Activated naive CD4-positive, alpha-beta T cell treated with anti-CD3 and anti-CD28 coated beads, Interleukin-2, amount 50 U/mL, for 72 hours (primary cell): ENCODE data around the gene ADGRA1. TPM values are rescaled to one million over a fixed set of nuclear protein-coding genes. Genes with fewer than 3 reads are reported as not detected.
"Not testable (repeated sequence)": the region's sequence is repeated elsewhere in the genome, so short reads cannot be mapped to it uniquely, and the experiment has no call there.

Experiments
- ATAC-seq, 2 donors: fragments of 150-1000 bp; cut with Tn5 transposase; 2 replicates each; pipeline ENCODE4 v1.10.0; 2021; ENCODE audit warnings: mild to moderate bottlenecking in 2 of 2, moderate library complexity in 2 of 2
- DNase-seq, 2 donors: peaks; one replicate each; pipeline ENCODE4 v3.0.0; 2021 to 2022; ENCODE audit warnings: low spot score in 2 of 2
- H3K27ac Mint-ChIP-seq, 2 donors: one replicate each; pipeline ENCODE4 v1.8.0; 2022; ENCODE audit warnings: mild to moderate bottlenecking in 2 of 2, mixed read lengths in 2 of 2
- H3K36me3 Mint-ChIP-seq, 2 donors: one replicate each; pipeline ENCODE4 v1.8.0; 2022; ENCODE audit warnings: mixed read lengths in 2 of 2
- H3K9me3 Mint-ChIP-seq, 2 donors: one replicate each; pipeline ENCODE4 v1.8.0; 2022; ENCODE audit warnings: mixed read lengths in 2 of 2
- total RNA-seq, 2 donors: library from RNA; stranded (reverse); gene quantifications; one replicate each; pipeline ENCODE4 v1.2.3, GENCODE V29; 2022

ADGRA1 gene
- total RNA-seq, 2 donors from 2014 or later: not detected

DNA sequence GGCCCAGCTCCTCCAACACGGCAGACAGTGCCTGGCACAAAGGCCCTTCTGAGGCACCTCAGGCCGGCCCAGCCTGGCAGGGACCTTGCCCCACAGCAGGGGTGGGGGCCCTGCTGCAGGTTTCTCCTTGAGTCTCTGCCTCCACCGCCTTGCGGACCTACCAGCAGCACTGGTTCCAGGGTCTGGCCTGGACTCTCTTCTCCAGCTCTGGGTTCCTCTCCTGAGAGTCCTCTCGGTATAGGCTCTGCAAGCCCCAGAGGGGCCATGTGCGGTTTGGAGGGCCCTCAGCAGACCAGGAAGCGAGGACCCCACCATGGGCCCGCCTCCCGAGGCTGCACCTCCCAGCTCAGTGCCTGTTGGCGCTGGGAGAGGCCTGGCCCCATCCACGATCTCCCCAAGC lies 38.1 kb upstream of the ADGRA1 start:
- DNase-seq: no peak
- no peak overlapping the region for H3K27ac Mint-ChIP-seq
- ATAC-seq: no peak
- no peaks in the 10 kb centered on the region for H3K36me3 Mint-ChIP-seq
- no peaks in the 10 kb centered on the region for H3K9me3 Mint-ChIP-seq

DNA sequence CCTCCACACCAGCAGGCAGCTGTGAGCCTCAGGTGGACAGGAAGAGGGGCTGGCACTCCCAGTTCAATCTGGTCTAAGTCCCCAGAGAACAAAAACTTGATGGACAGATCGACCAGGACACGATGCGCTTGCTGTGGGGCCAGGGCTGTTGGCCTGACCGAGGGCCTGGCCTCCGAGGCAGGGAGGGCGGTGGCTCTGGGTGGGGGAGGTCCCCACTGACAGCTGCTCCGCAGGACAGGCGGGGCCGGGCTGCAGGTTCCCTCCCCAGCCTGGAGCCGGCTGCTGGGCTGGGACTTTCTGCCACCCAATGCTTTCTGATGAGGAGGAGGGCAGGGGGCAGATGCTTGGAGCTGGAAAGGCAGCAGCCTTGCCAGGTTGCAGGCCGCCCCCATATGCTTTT lies 37.4 kb upstream of the ADGRA1 start:
- DNase-seq (no peak), ATAC-seq (no peak)
- no peaks in the 10 kb centered on the region for H3K9me3 Mint-ChIP-seq
- no peaks in the 10 kb centered on the region for H3K36me3 Mint-ChIP-seq
- H3K27ac Mint-ChIP-seq: no peak overlapping the region

DNA sequence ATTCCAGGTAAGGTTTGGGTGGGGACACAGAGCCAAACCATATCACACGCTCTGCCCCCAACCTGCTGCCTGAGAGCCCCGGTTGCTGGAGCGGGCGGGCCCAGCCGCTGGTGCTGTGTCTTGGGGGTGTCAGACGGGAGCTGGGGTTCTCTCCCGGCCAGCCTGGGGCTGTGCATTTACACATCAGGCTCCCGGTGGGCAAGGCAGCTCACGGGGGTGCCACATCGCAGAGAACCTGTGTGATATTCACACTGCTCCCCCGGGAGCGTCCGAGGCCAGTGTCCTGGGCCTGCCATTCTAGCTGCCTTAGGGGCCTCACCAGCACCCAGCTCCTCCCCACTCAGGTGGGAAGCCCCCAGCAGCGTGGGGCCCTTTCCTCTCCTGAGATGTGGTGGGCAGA lies 35.6 kb upstream of the ADGRA1 start:
- Mint-ChIP-seq H3K36me3 (no peaks in the 10 kb centered on the region), H3K27ac (no peak overlapping the region), H3K9me3 (no peaks in the 10 kb centered on the region)
- ATAC-seq: no peak
- no peak for DNase-seq

DNA sequence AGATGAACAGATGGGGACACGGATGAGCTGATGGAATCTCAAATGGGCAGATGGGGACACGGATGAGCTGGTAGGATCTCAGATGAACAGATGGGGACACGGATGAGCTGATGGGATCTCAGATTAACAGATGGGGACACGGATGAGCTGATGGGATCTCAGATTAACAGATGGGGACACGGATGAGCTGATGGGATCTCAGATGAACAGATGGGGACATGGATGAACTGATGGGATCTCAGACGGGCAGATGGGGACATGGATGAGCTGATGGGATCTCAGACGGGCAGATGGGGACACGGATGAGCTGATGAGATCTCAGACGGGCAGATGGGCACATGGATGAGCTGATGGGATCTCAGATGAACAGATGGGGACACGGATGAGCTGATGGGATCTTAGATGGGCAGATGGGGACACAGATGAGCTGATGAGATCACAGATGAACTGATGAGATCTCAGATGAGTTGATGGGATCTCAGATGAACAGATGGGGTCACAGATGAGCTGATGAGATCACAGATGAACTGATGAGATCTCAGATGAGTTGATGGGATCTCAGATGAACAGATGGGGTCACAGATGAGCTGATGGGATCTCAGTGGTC lies 34.1 kb upstream of the ADGRA1 start:
- not testable (repeated sequence) for DNase-seq, H3K9me3 Mint-ChIP-seq, H3K36me3 Mint-ChIP-seq, ATAC-seq, H3K27ac Mint-ChIP-seq

DNA sequence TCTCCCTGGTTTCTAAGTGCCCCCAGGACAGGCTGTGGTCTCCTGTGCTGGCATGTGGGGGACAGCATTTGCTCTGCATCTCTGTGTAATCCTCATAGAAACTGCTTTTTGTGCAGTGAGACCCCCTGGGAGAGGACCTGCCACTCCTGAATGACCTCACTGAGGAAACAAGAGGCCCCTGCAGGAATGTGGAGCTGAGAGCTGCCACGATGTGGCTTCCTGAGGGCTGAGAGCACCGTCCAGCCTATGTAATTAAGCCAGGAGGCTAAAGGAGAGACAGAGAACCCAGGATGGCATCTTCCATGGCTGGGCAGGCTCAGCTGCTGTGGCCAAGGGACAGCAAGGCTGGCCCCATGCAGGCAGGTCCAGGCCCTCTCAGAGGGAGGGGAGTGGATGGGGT lies 32.3 kb upstream of the ADGRA1 start:
- H3K36me3 Mint-ChIP-seq: no peaks in the 10 kb centered on the region
- H3K27ac Mint-ChIP-seq: no peak overlapping the region
- DNase-seq (no peak), ATAC-seq (no peak)
- no peaks in the 10 kb centered on the region for H3K9me3 Mint-ChIP-seq

DNA sequence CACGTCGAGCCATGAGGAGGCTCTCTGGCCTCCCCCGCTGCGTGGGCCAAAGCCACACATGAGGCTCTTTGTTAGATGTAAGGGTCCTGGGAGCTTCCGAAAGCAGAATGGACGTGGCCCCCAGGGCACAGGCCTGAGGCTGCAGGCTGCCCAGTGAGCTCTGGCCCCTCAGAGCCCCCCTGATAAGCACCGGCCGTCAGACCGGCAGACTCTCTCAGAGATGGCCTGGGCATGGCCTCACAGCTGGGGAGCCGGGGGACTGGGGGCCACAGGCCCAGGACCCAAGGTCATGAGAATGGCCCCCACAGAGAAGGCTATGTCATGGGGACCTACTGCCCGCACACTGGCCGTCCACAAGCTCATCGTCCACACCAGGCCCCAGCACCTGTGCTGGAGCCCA lies 31.7 kb upstream of the ADGRA1 start:
- DNase-seq: no peak
- no peak for ATAC-seq
- Mint-ChIP-seq H3K27ac (no peak overlapping the region), H3K36me3 (no peaks in the 10 kb centered on the region), H3K9me3 (no peaks in the 10 kb centered on the region)

DNA sequence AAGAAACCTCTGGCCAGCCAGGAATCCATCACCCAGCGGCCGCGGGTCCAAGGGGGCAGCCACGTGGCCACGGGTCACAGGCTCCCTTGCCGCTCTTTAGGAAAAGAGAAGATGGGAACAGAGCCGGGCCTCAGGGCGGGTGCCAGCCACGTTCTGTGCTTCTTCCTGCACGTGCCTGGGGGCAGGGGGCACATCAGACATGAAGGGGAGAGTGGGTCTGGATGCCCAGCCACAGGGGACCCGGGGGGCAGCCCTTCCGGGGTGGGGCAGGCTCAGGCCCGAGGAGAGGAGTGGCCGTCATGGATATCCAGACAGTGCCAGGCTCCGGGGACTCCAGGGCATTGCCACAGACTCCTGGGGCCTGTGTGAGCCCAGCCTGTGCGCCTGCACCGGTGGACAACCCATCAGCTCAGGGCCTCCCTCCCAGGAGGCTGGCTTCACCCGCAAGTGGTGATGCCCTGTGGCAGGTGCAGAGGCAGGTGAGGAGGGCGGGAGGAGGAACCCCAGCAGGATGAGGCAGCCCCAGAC lies 31.0 kb upstream of the ADGRA1 start:
- Mint-ChIP-seq H3K27ac (no peak overlapping the region), H3K36me3 (no peaks in the 10 kb centered on the region), H3K9me3 (no peaks in the 10 kb centered on the region)
- DNase-seq (no peak), ATAC-seq (no peak)

DNA sequence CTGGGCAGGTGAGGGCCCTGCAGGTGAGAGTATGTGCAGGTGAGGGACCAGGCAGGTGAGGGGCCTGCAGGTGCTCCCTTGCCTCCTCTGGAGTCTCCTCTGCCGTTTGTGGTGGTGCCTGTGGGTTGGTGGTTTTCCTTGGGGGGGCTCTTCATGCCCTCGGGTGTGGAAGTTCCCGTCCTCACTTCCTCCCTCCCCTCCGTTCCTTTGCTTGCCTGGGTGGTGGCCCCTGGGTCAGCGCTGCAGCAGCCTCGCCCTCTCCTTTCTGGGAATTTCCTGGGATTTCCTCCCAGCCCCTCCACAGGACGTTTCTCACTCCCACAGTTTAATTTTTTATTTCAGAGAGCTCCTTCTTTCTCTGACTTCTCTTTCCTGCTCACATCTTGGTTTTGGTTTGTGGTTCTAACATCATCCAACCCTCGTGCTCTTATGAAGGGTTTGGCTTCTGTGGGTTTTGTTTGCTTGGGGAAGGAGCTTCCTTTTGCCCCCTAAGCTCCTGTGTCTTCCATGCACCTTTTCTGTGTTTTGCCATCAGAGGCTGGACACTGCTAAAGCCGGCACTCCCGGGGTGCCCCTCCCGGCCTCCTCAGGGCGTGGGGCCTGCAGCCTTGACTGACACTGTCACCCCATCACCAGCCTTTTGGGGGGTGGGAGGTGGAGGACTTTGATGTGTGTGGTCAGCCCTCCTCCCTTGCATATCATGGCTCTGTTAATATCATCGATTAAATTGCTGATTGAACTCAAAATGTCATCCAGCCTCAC lies 29.2 kb upstream of the ADGRA1 start:
- DNase-seq (no peak), ATAC-seq (peak in 1 of 2 donors; percentile 26)
- Mint-ChIP-seq H3K27ac (no peak overlapping the region), H3K36me3 (no peaks in the 10 kb centered on the region), H3K9me3 (no peaks in the 10 kb centered on the region)

DNA sequence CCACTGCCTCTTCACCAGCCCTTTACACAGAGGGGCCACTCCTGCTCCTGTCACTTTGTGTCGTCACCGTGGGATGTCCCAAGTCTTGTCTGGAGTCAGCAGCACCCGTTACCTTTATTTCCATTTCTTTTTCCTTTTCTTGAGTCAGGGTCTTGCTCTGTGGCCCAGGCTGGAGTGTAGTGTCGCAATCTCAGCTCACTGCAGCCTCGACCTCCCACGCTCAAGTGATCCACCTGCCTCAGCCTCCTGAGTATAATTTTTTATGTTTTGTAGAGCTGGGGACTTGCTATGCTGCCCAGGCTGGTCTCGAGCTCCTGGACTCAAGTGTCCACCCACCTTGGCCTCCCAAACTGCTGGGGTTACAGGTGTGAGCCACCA lies 28.6 kb upstream of the ADGRA1 start:
- Mint-ChIP-seq H3K27ac (no peak overlapping the region), H3K9me3 (no peaks in the 10 kb centered on the region)
- no peak for DNase-seq

DNA sequence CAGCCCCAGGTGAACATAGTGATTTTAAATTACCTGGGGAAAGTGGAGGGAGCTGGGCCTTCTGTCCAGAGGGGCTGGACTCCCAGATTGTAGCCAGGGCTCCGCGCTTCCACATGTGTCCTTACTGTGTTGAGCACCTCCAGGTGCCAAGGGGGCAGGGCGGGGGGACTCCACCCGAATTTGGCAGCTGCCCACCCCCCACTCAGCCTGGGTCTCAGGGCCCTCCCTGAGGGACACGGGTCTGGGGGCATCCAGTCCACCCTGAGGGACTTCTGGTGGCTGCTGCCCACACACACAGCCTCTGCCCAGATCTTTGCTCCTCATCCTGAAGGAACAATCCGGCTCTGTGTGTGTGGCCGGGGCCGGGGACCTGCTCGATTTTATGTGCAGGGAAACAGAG lies 28.2 kb upstream of the ADGRA1 start:
- H3K27ac Mint-ChIP-seq: no peak overlapping the region
- H3K9me3 Mint-ChIP-seq: no peaks in the 10 kb centered on the region
- DNase-seq: no peak
- no peaks in the 10 kb centered on the region for H3K36me3 Mint-ChIP-seq
- ATAC-seq: no peak

More for the DNA sequence above, 28.6 kb upstream of the ADGRA1 start:
- no peaks in the 10 kb centered on the region for H3K36me3 Mint-ChIP-seq
- ATAC-seq: no peak

DNA sequence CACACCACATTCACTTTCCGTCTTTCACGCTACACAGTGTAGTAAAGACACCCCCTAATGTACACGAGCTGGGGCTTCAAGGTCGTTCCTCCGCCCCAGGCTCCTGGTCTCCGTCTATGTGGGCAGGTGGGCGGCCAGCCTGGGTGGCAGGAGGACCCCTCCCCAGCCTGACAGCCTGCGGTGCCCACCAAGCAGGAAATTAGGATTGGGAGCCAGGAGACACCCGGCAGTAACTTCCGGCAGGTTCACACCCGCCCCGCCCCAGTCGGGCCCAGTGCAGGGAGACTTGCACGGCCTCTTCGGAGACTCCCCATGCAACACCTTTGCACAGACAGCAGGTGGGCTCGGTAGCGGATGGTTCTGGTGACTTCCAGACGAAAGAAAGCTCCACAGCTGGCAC lies 27.7 kb upstream of the ADGRA1 start:
- Mint-ChIP-seq H3K9me3 (no peaks in the 10 kb centered on the region), H3K36me3 (no peaks in the 10 kb centered on the region), H3K27ac (no peak overlapping the region)
- ATAC-seq (no peak), DNase-seq (no peak)

DNA sequence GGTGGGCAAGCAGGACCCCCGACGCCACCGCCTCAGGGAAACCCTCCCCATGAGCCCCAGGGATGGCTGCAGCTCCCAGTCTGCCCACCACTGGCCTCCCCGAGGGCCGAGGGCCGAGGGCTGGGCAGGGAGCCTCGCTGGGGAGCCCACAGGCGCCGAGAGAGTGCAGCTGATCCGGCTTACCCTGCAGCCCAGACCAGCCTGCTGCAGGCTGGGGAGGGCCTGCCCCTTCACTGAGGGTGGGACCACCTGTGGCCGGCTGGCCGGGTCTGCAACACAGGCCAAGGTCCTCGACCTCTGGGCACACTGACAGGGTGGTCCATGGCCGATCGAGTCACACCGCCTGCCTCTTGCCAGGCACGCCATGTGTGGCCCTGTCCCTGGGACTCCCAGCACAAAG lies 27.3 kb upstream of the ADGRA1 start:
- ATAC-seq (no peak), DNase-seq (no peak)
- Mint-ChIP-seq H3K27ac (no peak overlapping the region), H3K36me3 (no peaks in the 10 kb centered on the region), H3K9me3 (no peaks in the 10 kb centered on the region)

DNA sequence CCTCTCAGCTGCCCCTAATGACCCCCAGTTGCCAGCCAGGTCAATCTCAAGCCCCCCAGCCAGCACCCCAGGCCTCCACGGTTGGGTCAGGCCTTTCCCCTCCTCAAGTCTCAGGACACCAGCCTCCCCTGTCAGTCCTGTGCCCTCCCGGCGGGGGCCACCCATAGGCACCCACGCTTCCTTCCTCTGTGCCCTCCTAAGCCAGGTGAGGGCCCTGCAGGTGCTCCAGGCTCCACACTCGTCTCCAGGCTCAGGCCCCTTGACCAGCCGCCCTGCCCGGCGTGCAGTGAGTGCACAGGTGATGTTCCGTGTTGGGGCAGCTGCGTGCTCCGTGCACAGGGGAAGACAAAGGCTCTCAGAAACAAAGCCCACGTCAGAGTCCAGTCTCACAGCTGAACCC lies 26.8 kb upstream of the ADGRA1 start:
- no peak for ATAC-seq
- H3K27ac Mint-ChIP-seq: no peak overlapping the region

DNA sequence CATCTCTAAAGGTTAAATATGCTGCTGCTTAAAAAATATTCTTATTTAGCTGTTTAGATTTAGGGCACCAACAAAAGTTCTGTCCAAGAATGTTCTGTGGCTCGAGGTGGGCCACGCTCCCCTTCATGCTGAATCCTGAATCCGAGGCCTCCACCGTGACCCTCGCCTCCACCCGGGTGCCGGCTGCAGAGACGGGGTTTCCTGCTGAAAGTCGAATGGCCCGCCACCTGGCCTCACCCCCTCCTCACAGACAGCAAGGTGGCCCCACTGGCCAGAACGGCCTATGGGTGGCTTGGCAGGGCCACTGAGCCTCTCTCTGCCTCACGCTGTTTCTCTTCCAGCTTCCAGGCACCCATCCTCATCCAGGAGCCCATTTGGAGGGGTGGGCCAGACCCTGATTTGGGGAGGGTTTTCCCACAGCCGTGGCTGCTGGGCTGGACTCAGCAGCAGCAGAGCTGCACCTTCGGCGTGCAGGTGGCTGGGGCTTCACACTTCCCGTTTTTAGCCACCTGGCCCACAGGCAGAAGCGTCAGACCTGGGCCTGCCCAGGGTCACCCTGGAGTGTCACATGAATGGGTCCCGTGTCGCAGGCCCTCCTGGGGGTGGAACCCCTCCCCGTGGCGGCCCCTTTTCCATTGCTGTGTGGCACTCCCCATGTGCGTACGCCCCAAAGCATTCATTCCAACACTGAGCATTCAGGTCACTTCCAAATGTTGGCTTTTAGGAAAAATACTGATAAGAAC lies 26.3 kb upstream of the ADGRA1 start:
- Mint-ChIP-seq H3K9me3 (no peaks in the 10 kb centered on the region), H3K36me3 (no peaks in the 10 kb centered on the region), H3K27ac (no peak overlapping the region)
- ATAC-seq: no peak
- no peak for DNase-seq

More for the DNA sequence above, 26.8 kb upstream of the ADGRA1 start:
- no peaks in the 10 kb centered on the region for H3K9me3 Mint-ChIP-seq
- DNase-seq: no peak
- no peaks in the 10 kb centered on the region for H3K36me3 Mint-ChIP-seq

DNA sequence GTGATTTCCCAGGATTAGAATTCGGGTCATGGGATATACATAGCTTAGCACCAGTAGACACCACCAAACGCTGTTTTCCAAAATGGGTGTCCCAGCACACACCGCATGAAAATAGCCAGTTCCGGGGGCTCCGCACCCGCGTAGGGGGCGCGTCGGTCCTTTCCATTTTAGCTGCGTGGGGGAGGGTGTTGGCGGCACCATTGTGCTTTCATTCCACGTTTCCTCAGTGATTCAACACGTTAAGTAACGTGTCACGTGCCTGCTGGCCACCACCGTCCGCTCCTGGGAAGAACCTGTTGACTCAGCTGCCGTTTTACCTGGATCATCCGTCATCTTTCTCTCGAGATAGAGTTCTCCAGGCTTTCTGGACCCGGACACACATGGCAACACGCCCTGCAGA lies 25.6 kb upstream of the ADGRA1 start:
- Mint-ChIP-seq H3K9me3 (no peaks in the 10 kb centered on the region), H3K36me3 (no peaks in the 10 kb centered on the region), H3K27ac (no peak overlapping the region)
- ATAC-seq (no peak), DNase-seq (no peak)

DNA sequence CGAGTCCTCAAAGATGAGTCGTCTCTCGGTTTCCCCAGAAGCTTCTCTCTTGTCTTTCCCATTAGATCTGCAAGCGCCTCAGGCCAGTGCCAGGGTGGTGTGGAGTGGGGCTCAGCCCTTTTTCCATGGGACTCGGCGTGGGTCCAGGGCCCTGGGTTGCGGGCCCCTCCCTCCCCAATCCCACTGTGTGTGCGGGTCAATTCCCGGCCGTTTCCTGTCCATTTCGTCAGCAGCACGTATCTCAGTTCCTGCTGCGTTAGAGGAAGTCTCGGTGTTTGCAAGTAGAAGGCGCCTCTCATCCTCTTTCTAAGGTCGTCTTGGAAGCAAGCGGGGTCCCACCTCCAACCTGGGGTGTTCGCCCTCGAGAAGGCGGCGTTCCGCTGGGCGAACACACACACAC lies 25.1 kb upstream of the ADGRA1 start:
- ATAC-seq (no peak), DNase-seq (no peak)
- H3K36me3 Mint-ChIP-seq: no peaks in the 10 kb centered on the region
- no peaks in the 10 kb centered on the region for H3K9me3 Mint-ChIP-seq
- no peak overlapping the region for H3K27ac Mint-ChIP-seq
